ENCODE results near the gene RILPL1. TPM values are rescaled to one million over a fixed set of nuclear protein-coding genes. Genes with fewer than 3 reads are reported as not detected.
"Not testable (repeated sequence)": the region's sequence is repeated elsewhere in the genome, so short reads cannot be mapped to it uniquely, and the experiment has no call there.

RILPL1 gene
- polyA plus RNA-seq, 4 donors, result 1.1 to 5.5 (median 3.7) TPM

DNA sequence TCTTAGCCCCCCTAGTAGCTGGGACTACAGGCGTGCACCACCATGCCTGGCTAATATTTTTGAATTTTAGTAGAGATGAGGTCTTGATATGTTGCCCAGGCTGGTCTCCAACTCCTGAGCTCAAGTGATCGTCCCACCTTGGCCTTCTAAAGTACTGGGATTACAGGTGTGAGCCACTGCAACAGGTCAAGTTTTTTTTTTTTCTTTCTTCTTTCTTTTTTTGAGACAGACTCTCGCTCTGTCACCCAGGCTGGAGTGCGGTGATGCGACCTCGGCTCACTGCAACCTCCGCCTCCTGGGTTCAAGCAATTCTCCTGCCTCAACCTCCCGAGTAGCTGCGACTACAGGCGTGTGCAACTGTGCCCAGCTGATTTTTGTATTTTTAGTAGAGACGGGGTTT, 70.3 kb downstream of the RILPL1 start:
- not testable (repeated sequence) for H3K27ac ChIP-seq (ENCODE audit: low read depth in 1 of 3, low read length in 2 of 3); FAIRE-seq; H3K4me1 ChIP-seq (ENCODE audit: control insufficient read depth in 3 of 3, insufficient read depth in 2 of 3, low read depth in 1 of 3, low read length in 2 of 3); H3K27me3 ChIP-seq (ENCODE audit: control insufficient read depth in 3 of 3, insufficient read depth in 3 of 3, low read length in 3 of 3); DNase-seq; H3K9me3 ChIP-seq (ENCODE audit: control insufficient read depth in 2 of 2, insufficient read depth in 1 of 2, low read depth in 1 of 2, low read length in 1 of 2); H3K4me3 ChIP-seq (ENCODE audit: low read depth in 1 of 3, low read length in 3 of 3)
- 96 to 97% (median 96%) methylated on average over 11 of the region's 11 CpGs for WGBS, 3 donors
- peaks cover 0 to 32% (median 10%) of the 10 kb centered on the region in 3 donors for H3K36me3 ChIP-seq (ENCODE audit: control insufficient read depth in 3 of 3, insufficient read depth in 2 of 3, low read depth in 1 of 3, low read length in 3 of 3)

DNA sequence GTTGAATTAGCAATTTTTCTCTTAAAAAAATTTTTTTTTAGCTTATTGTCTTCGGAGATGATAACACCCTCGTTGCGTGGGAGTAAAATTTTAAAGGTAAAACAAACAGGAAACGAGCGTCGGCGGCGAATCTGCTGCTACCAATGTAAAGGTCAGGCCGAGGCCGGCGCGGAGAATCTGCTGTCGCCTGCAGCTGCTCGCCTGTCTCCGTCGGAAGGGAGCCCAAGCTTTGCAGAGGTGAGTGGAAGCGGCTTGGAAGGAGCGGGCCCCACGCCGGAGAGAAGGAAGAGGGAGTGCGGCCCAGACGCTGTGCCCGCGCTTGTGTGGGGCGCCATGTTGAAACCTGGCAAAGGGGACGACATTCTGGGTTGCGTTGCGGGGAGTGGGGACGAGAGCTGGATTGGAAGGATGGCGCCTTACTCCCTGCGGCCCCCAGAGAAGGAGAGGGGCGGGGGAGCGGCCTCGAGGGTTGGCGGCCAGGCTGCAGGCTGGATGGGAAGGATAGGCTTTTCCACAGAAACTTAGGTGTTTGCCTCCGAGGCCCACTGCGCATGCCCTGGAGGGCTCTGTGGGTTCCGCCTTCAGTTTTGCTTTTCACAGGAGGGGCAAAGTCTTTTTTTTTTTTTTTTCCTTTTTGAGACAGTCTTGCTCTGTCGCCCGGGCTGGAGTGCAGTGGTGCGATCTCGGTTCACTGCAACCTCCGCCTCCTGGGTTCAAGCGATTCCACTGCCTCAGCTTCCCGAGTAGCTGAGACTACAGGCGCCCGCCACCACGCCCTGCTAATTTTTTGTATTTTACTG, 75.3 kb downstream of the RILPL1 start, which contains the start of gene SNRNP35:
TSS of gene SNRNP35 (plus strand) at position 160 of the 800 bp plus-strand sequence. CDS start 7,402 bp downstream, outside the sequence.
- no peak for FAIRE-seq
- Histone ChIP-seq H3K27ac (ENCODE audit: low read depth in 1 of 3, low read length in 2 of 3) (peak within 1 kb of the TSS; percentile 96 to 98 (median 97)), H3K4me3 (ENCODE audit: low read depth in 1 of 3, low read length in 3 of 3) (peak within 1 kb of the TSS; percentile 59 to 83 (median 65)), H3K27me3 (ENCODE audit: control insufficient read depth in 3 of 3, insufficient read depth in 3 of 3, low read length in 3 of 3) (no peaks in the 10 kb centered on the region), H3K9me3 (ENCODE audit: control insufficient read depth in 2 of 2, insufficient read depth in 1 of 2, low read depth in 1 of 2, low read length in 1 of 2) (no peaks in the 10 kb centered on the region), H3K36me3 (ENCODE audit: control insufficient read depth in 3 of 3, insufficient read depth in 2 of 3, low read depth in 1 of 3, low read length in 3 of 3) (peaks cover 0 to 10% (median 0%) of the 10 kb centered on the region in 3 donors), H3K4me1 (ENCODE audit: control insufficient read depth in 3 of 3, insufficient read depth in 2 of 3, low read depth in 1 of 3, low read length in 2 of 3) (peaks cover 0 to 3% (median 0%) of the 10 kb centered on the region in 3 donors)
- peak; percentile 84 to 94 for DNase-seq
- 0% methylated on average over 47 to 48 of the region's 48 CpGs for WGBS, 3 donors

DNA sequence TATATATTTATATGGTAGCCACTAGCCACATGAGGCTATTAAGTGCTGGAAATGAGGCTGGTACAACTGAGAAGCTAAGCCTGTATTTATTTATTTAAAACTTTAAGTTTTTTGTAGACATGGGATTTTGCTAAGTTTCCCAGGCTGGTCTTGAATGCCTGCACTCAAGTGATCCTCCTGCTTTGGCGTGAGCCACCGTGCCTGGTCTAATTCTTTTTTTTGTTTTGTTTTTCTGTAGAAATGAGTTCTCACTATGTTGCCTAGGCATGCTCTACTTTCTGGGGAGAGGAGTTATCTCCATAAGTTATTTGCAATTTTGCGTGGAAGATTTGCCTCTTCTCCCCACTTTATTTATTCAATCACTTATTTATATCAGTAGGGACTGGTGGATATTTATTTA, 80.4 kb downstream of the RILPL1 start:
- Histone ChIP-seq H3K4me1 (ENCODE audit: control insufficient read depth in 3 of 3, insufficient read depth in 2 of 3, low read depth in 1 of 3, low read length in 2 of 3) (no peaks in the 10 kb centered on the region), H3K27ac (ENCODE audit: low read depth in 1 of 3, low read length in 2 of 3) (no peak overlapping the region), H3K27me3 (ENCODE audit: control insufficient read depth in 3 of 3, insufficient read depth in 3 of 3, low read length in 3 of 3) (no peaks in the 10 kb centered on the region), H3K36me3 (ENCODE audit: control insufficient read depth in 3 of 3, insufficient read depth in 2 of 3, low read depth in 1 of 3, low read length in 3 of 3) (no peaks in the 10 kb centered on the region), H3K9me3 (ENCODE audit: control insufficient read depth in 2 of 2, insufficient read depth in 1 of 2, low read depth in 1 of 2, low read length in 1 of 2) (no peaks in the 10 kb centered on the region), H3K4me3 (ENCODE audit: low read depth in 1 of 3, low read length in 3 of 3) (no peak overlapping the region)
- FAIRE-seq, result no peak
- 54 to 60% (median 57%) methylated on average over 3 of the region's 3 CpGs for WGBS, 3 donors
- peak in 1 of 2 donors; percentile 13 for DNase-seq

DNA sequence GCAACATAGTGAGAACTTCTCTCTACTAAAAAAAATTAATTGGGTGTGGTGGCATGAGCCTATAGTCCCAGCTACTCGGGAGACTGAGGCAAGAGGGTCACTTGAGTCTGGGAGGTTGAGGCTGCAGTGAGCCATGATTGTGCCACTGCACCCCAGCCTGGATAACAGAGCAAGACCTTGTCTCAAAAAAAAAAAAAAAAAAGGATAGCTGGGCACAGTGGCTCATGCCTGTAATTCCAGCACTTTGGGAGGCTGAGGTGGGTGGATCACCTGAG, 81.3 kb downstream of the RILPL1 start:
- not testable (repeated sequence) for FAIRE-seq
- 41 to 90% (median 47%) methylated on average over 1 of the region's 1 CpG for WGBS, 3 donors

DNA sequence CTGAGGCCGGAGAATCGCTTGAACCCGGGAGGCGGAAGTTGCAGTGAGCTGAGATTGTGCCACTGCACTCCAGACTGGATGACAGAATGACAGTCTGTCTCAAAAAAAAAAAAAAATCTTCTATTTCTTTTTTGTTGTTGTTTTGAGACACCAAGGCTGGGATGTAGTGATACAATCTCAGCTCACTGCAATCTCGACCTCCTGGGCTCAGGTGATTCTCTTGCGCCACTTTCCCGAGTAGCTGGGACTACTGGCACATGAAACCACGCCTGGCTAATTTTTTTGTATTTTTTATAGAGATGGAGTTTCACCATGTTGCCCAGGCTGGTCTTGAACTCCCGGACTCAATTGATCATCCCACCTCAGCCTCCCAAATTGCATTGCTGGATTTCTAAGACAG, 82.9 kb downstream of the RILPL1 start:
- no peaks in the 10 kb centered on the region for H3K27me3 ChIP-seq (ENCODE audit: control insufficient read depth in 3 of 3, insufficient read depth in 3 of 3, low read length in 3 of 3)
- no peaks in the 10 kb centered on the region for H3K9me3 ChIP-seq (ENCODE audit: control insufficient read depth in 2 of 2, insufficient read depth in 1 of 2, low read depth in 1 of 2, low read length in 1 of 2)
- H3K4me3 ChIP-seq (ENCODE audit: low read depth in 1 of 3, low read length in 3 of 3), result no peak overlapping the region
- WGBS, 3 donors, result 88 to 96% (median 91%) methylated on average over 9 of the region's 9 CpGs
- H3K36me3 ChIP-seq (ENCODE audit: control insufficient read depth in 3 of 3, insufficient read depth in 2 of 3, low read depth in 1 of 3, low read length in 3 of 3), result no peaks in the 10 kb centered on the region
- H3K27ac ChIP-seq (ENCODE audit: low read depth in 1 of 3, low read length in 2 of 3), result no peak overlapping the region
- FAIRE-seq (no peak), DNase-seq (no peak)
- H3K4me1 ChIP-seq (ENCODE audit: control insufficient read depth in 3 of 3, insufficient read depth in 2 of 3, low read depth in 1 of 3, low read length in 2 of 3), result no peaks in the 10 kb centered on the region

More for the DNA sequence above, 81.3 kb downstream of the RILPL1 start:
- not testable (repeated sequence) for DNase-seq; H3K27me3 ChIP-seq (ENCODE audit: control insufficient read depth in 3 of 3, insufficient read depth in 3 of 3, low read length in 3 of 3); H3K4me1 ChIP-seq (ENCODE audit: control insufficient read depth in 3 of 3, insufficient read depth in 2 of 3, low read depth in 1 of 3, low read length in 2 of 3); H3K9me3 ChIP-seq (ENCODE audit: control insufficient read depth in 2 of 2, insufficient read depth in 1 of 2, low read depth in 1 of 2, low read length in 1 of 2); H3K36me3 ChIP-seq (ENCODE audit: control insufficient read depth in 3 of 3, insufficient read depth in 2 of 3, low read depth in 1 of 3, low read length in 3 of 3); H3K4me3 ChIP-seq (ENCODE audit: low read depth in 1 of 3, low read length in 3 of 3); H3K27ac ChIP-seq (ENCODE audit: low read depth in 1 of 3, low read length in 2 of 3)

DNA sequence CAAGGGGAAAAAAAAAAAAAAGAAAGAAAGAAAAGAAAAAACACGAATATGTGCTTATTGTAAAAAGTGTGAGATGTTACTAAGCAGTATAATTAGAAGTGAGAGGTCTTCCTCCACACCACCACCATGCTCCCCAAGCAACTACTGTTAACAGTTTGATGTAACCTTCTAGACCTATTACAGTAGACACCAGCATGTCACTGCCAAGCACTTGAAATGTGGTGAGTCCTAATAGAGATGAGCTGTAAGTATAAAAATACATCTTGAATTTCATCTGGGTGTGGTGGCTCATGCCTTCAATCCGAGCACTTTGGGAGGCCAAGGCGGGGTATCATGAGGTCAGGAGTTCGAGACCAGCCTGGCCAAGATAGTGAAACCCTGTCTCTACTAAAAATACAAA, 83.7 kb downstream of the RILPL1 start:
- FAIRE-seq, result no peak
- WGBS, 3 donors, result 80 to 91% (median 87%) methylated on average over 4 of the region's 4 CpGs

DNA sequence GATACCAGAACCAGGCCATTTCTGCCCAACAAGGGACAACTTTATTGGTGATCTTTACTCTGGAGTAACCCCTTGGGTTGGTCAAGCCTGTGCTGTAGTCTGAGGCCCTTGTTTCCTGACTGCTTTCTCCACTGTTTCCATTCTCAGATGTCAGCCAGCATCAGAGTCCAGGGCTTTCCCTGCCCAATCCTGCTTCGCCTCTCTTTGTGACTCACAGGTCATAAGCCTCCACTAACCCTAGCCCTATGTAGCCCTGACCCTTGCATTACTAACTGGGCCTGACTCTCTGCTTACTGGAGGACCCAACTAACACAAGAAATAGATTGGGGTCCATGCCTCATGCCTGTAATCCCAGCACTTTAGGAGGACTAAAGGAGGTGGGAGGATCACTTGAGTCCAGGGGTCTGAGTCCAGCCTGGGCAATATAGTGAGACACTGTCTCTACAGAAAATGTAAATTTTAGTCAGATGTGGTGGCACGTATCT, 84.2 kb downstream of the RILPL1 start:
- Histone ChIP-seq H3K9me3 (ENCODE audit: control insufficient read depth in 2 of 2, insufficient read depth in 1 of 2, low read depth in 1 of 2, low read length in 1 of 2) (no peaks in the 10 kb centered on the region), H3K4me3 (ENCODE audit: low read depth in 1 of 3, low read length in 3 of 3) (no peak overlapping the region), H3K27ac (ENCODE audit: low read depth in 1 of 3, low read length in 2 of 3) (no peak overlapping the region), H3K36me3 (ENCODE audit: control insufficient read depth in 3 of 3, insufficient read depth in 2 of 3, low read depth in 1 of 3, low read length in 3 of 3) (no peaks in the 10 kb centered on the region), H3K4me1 (ENCODE audit: control insufficient read depth in 3 of 3, insufficient read depth in 2 of 3, low read depth in 1 of 3, low read length in 2 of 3) (no peaks in the 10 kb centered on the region), H3K27me3 (ENCODE audit: control insufficient read depth in 3 of 3, insufficient read depth in 3 of 3, low read length in 3 of 3) (no peaks in the 10 kb centered on the region)
- WGBS, 3 donors, result 91 to 97% (median 92%) methylated on average over 2 of the region's 2 CpGs
- no peak for FAIRE-seq
- DNase-seq, result no peak

More for the DNA sequence above, 83.7 kb downstream of the RILPL1 start:
- no peaks in the 10 kb centered on the region for H3K9me3 ChIP-seq (ENCODE audit: control insufficient read depth in 2 of 2, insufficient read depth in 1 of 2, low read depth in 1 of 2, low read length in 1 of 2)
- DNase-seq, result no peak
- no peak overlapping the region for H3K4me3 ChIP-seq (ENCODE audit: low read depth in 1 of 3, low read length in 3 of 3)
- no peak overlapping the region for H3K27ac ChIP-seq (ENCODE audit: low read depth in 1 of 3, low read length in 2 of 3)
- H3K27me3 ChIP-seq (ENCODE audit: control insufficient read depth in 3 of 3, insufficient read depth in 3 of 3, low read length in 3 of 3), result no peaks in the 10 kb centered on the region
- no peaks in the 10 kb centered on the region for H3K36me3 ChIP-seq (ENCODE audit: control insufficient read depth in 3 of 3, insufficient read depth in 2 of 3, low read depth in 1 of 3, low read length in 3 of 3)
- H3K4me1 ChIP-seq (ENCODE audit: control insufficient read depth in 3 of 3, insufficient read depth in 2 of 3, low read depth in 1 of 3, low read length in 2 of 3), result no peaks in the 10 kb centered on the region

DNA sequence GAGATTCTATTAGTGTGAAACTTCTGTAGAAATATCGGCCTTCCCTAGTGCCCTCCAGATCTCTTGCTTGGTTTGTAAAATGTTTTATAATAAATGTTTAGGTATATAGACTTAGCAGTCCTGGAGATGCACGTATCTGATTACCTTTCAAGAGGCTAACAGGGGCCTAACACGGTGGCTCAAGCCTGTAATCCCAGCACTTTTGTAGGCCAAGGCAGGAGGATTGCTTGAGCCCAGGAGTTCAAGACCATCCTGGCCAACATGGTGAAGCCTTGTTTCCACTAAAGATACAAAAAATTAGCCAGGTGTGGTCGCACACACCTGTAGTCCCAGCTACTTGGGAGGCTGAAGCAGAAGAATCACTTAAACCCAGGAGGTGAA, 87.2 kb downstream of the RILPL1 start:
- H3K9me3 ChIP-seq (ENCODE audit: control insufficient read depth in 2 of 2, insufficient read depth in 1 of 2, low read depth in 1 of 2, low read length in 1 of 2), result no peaks in the 10 kb centered on the region
- no peaks in the 10 kb centered on the region for H3K4me1 ChIP-seq (ENCODE audit: control insufficient read depth in 3 of 3, insufficient read depth in 2 of 3, low read depth in 1 of 3, low read length in 2 of 3)
- peak overlapping the region in 1 of 3 donors; percentile 41 for H3K27ac ChIP-seq (ENCODE audit: low read depth in 1 of 3, low read length in 2 of 3)
- no peak for DNase-seq
- 63 to 77% (median 75%) methylated on average over 4 of the region's 4 CpGs for WGBS, 3 donors
- no peak overlapping the region for H3K4me3 ChIP-seq (ENCODE audit: low read depth in 1 of 3, low read length in 3 of 3)
- FAIRE-seq, result no peak
- no peaks in the 10 kb centered on the region for H3K36me3 ChIP-seq (ENCODE audit: control insufficient read depth in 3 of 3, insufficient read depth in 2 of 3, low read depth in 1 of 3, low read length in 3 of 3)
- no peaks in the 10 kb centered on the region for H3K27me3 ChIP-seq (ENCODE audit: control insufficient read depth in 3 of 3, insufficient read depth in 3 of 3, low read length in 3 of 3)
